Caco-2 (cell line): Measurements from ENCODE around the gene TESMIN. TPM values are rescaled to one million over a fixed set of nuclear protein-coding genes. Genes with fewer than 3 reads are reported as not detected.

Source experiments
- BruUV-seq: library from RNA; stranded (reverse); fragments of 400-500 nt; replicated peaks from 2 replicates; lab custom pipeline; 2021; lab: Mats Ljungman, UMichigan
- CTCF ChIA-PET: fragments of 300-600 bp; sonication (Branson Sonifier 250); formaldehyde crosslinking; loops from one replicate; lab custom pipeline; 2022; ENCODE audit warnings: antibody characterized with exemption; lab: Charles Lee
- POLR2A ChIA-PET: fragments of 300-600 bp; sonication (Branson Sonifier 250); formaldehyde crosslinking; loops from one replicate; lab custom pipeline; 2022; ENCODE audit warnings: antibody characterized with exemption; lab: Charles Lee
- DNase-seq, 2 experiments: peaks; one replicate each; pipeline versions ENCODE4 v3.0.0 to v3.0.0-alpha.2; 2020 to 2022
- H3K27me3 ChIP-seq: replicated peaks from 2 replicates; pipeline ENCODE4 v1.6.0; 2011; ENCODE audit warnings: low read length; ENCODE audit not compliant: control insufficient read depth, insufficient read depth
- H3K36me3 ChIP-seq: 2 replicates; pipeline ENCODE4 v1.5.1; 2011; ENCODE audit warnings: low read length; ENCODE audit not compliant: control insufficient read depth, insufficient read depth
- H3K4me1 ChIP-seq: fragments of 250-450 bp; sonication (Bioruptor Pico); 2 replicates; pipeline ENCODE4 v1.5.1; 2020; ENCODE audit warnings: mild to moderate bottlenecking
- H3K4me3 ChIP-seq: 2 replicates; pipeline ENCODE4 v1.5.1; 2011; ENCODE audit warnings: low read depth, mild to moderate bottlenecking, control low read depth, low read length
- H3K9me3 ChIP-seq: fragments of 250-450 bp; sonication (Bioruptor Pico); 2 replicates; pipeline ENCODE4 v1.5.1; 2020; ENCODE audit warnings: mild to moderate bottlenecking, moderate library complexity
- H3K27ac Mint-ChIP-seq: one replicate; pipeline ENCODE4 v1.8.0; 2022; ENCODE audit warnings: mixed read lengths; ENCODE audit not compliant: unreplicated experiment
- H3K27me3 Mint-ChIP-seq: one replicate; pipeline ENCODE4 v1.8.0; 2022; ENCODE audit warnings: mixed read lengths; ENCODE audit not compliant: insufficient read depth, unreplicated experiment
- H3K36me3 Mint-ChIP-seq: one replicate; pipeline ENCODE4 v1.8.0; 2022; ENCODE audit warnings: mild to moderate bottlenecking, mixed read lengths; ENCODE audit not compliant: insufficient read depth, unreplicated experiment
- H3K4me1 Mint-ChIP-seq: one replicate; pipeline ENCODE4 v1.8.0; 2022; ENCODE audit warnings: low read depth, mixed read lengths; ENCODE audit not compliant: unreplicated experiment
- H3K4me3 Mint-ChIP-seq: one replicate; pipeline ENCODE4 v1.8.0; 2022; ENCODE audit warnings: mild to moderate bottlenecking, moderate library complexity, mixed read lengths; ENCODE audit not compliant: unreplicated experiment
- H3K9me3 Mint-ChIP-seq: one replicate; pipeline ENCODE4 v1.8.0; 2022; ENCODE audit warnings: mixed read lengths; ENCODE audit not compliant: unreplicated experiment
- intact Hi-C: fragments of 100-400 bp; cut with micrococcal nuclease; formaldehyde crosslinking; loops from one replicate; pipeline ENCODE4 v1.10.0; 2022; ENCODE audit not compliant: unreplicated experiment
- total RNA-seq: library from RNA; stranded (reverse); gene quantifications from 2 replicates; pipeline ENCODE4 v1.2.3, GENCODE V29; 2022
- TF ChIP-seq, protein P1 (sequence below), 2 experiments: fragments of 200-600 bp in 1 of 2; IDR thresholded peaks; 1 replicate in 1 of 2; 2 replicates in 1 of 2; pipeline versions ENCODE4 v1.5.1 to v1.8.0; 2011 to 2022; ENCODE audit warnings: antibody characterized with exemption in 1 of 2, control low read depth in 1 of 2, inconsistent platforms in 1 of 2, low read depth in 1 of 2, low read length in 1 of 2, mild to moderate bottlenecking in 1 of 2, moderate library complexity in 1 of 2; ENCODE audit not compliant: insufficient read depth in 1 of 2, severe bottlenecking in 1 of 2, unreplicated experiment in 1 of 2

TESMIN gene
- total RNA-seq, 1 experiment from 2014 or later = 26.2 TPM

- no peak overlapping the region for H3K4me3 Mint-ChIP-seq
Measured at GRCh38 chr11:68673306-68673945, 77.9 kb downstream of the TESMIN start.

DNA sequence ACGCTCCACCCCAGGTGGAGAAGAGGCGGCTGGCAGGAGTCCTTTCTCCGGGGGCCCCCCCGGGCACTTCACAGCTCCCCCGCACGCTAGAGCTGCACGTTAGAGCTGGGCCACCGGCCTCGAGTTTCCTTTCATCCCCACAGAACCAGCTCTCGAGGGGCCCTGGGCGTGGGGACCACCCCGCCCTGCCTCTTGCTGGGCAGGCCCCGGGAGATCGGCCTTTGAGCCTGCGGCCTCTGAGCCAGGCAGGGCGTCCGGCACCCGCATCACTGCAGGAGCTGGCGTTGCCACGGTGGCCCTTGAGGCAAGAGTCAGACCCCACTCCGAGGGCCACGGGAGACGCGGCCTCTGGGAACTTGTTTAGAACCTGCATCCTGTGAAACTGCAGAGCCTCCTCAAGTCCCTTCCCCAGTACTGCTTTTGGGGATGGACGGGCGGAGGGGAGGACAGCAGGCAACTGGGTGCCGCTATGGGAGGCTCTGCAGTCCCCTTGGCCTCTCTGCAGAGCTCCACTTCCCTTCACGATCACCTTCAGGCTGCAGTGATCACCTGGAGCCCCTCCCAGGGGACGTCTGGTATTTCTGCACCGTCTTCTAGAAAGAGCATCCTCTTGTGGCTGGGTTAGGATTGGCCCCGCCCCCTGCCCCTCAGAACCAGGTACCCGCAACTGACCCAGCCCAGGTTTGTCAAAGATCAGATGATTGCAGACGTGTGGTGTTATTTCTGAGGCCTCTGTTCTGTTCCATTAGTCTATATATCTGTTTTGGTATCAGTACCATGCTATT lies 80.9 kb downstream of the TESMIN start:
- Mint-ChIP-seq H3K4me1 (no peaks in the 10 kb centered on the region), H3K27ac (no peak overlapping the region), H3K9me3 (peaks cover 7% of the 10 kb centered on the region), H3K27me3 (peaks cover 14% of the 10 kb centered on the region), H3K36me3 (no peaks in the 10 kb centered on the region), H3K4me3 (no peak overlapping the region)
- H3K27me3 ChIP-seq = no peaks in the 10 kb centered on the region
- no peaks in the 10 kb centered on the region for H3K36me3 ChIP-seq
- no peak for DNase-seq
- intact Hi-C loops = no loop called here
- ChIA-PET POLR2A (interaction anchor here (0.6 kb wide), 1 partner anchor 27 kb away, joined by 3 read pairs; no protein-coding TSS in a partner anchor), CTCF (no interaction called here)
- BruUV-seq = no TSS peak
- H3K9me3 ChIP-seq = 0 out of 2 replicates have a peak, but pooled peaks cover 5% of the 10 kb centered on the region
- no peak overlapping the region for H3K4me3 ChIP-seq
- TF ChIP-seq, protein P1, sequence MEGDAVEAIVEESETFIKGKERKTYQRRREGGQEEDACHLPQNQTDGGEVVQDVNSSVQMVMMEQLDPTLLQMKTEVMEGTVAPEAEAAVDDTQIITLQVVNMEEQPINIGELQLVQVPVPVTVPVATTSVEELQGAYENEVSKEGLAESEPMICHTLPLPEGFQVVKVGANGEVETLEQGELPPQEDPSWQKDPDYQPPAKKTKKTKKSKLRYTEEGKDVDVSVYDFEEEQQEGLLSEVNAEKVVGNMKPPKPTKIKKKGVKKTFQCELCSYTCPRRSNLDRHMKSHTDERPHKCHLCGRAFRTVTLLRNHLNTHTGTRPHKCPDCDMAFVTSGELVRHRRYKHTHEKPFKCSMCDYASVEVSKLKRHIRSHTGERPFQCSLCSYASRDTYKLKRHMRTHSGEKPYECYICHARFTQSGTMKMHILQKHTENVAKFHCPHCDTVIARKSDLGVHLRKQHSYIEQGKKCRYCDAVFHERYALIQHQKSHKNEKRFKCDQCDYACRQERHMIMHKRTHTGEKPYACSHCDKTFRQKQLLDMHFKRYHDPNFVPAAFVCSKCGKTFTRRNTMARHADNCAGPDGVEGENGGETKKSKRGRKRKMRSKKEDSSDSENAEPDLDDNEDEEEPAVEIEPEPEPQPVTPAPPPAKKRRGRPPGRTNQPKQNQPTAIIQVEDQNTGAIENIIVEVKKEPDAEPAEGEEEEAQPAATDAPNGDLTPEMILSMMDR (IDR thresholded peaks at IDR 0.05; ENCODE audit: insufficient read depth in 1 of 2, low read depth in 1 of 2, low read length in 1 of 2, severe bottlenecking in 1 of 2, unreplicated experiment in 1 of 2) = no peak
- no peaks in the 10 kb centered on the region for H3K4me1 ChIP-seq

More at GRCh38 chr11:68673306-68673945, 77.9 kb downstream of the TESMIN start:
- CTCF ChIA-PET = no interaction called here
- POLR2A ChIA-PET = no interaction called here
- H3K36me3 ChIP-seq = no peaks in the 10 kb centered on the region
- BruUV-seq = no TSS peak
- TF ChIP-seq, protein P1 (IDR thresholded peaks at IDR 0.05; ENCODE audit: insufficient read depth in 1 of 2, low read depth in 1 of 2, low read length in 1 of 2, severe bottlenecking in 1 of 2, unreplicated experiment in 1 of 2) = no peak
- H3K9me3 ChIP-seq = 0 out of 2 replicates have a peak, but pooled peaks cover 5% of the 10 kb centered on the region
- H3K4me1 ChIP-seq = no peaks in the 10 kb centered on the region
- peaks cover 7% of the 10 kb centered on the region for H3K9me3 Mint-ChIP-seq
- intact Hi-C loops = no loop called here
- peaks cover 5% of the 10 kb centered on the region for H3K27me3 Mint-ChIP-seq
- H3K4me1 Mint-ChIP-seq = no peaks in the 10 kb centered on the region
- no peaks in the 10 kb centered on the region for H3K27me3 ChIP-seq
- no peak for DNase-seq
- H3K27ac Mint-ChIP-seq = no peak overlapping the region
- H3K4me3 ChIP-seq = no peak overlapping the region
- H3K36me3 Mint-ChIP-seq = no peaks in the 10 kb centered on the region

GRCh38 chr11:68669301-68670090 lies 81.8 kb downstream of the TESMIN start:
- intact Hi-C loops = no loop called here
- DNase-seq = no peak
- no peak overlapping the region for H3K4me3 ChIP-seq
- H3K36me3 ChIP-seq = no peaks in the 10 kb centered on the region
- no TSS peak for BruUV-seq
- ChIA-PET POLR2A (interaction anchor here (0.6 kb wide), 1 partner anchor 26 kb away, joined by 3 read pairs; no protein-coding TSS in a partner anchor), CTCF (interaction anchor here (0.6 kb wide), 1 partner anchor 1000 kb away, joined by 3 read pairs; no protein-coding TSS in a partner anchor)
- no peak overlapping the region for H3K4me3 Mint-ChIP-seq
- H3K27me3 Mint-ChIP-seq = peaks cover 17% of the 10 kb centered on the region
- no peaks in the 10 kb centered on the region for H3K4me1 Mint-ChIP-seq
- no peaks in the 10 kb centered on the region for H3K36me3 Mint-ChIP-seq
- TF ChIP-seq, protein P1 (IDR thresholded peaks at IDR 0.05; ENCODE audit: insufficient read depth in 1 of 2, low read depth in 1 of 2, low read length in 1 of 2, severe bottlenecking in 1 of 2, unreplicated experiment in 1 of 2) = no peak
- no peak overlapping the region for H3K27ac Mint-ChIP-seq
- peaks cover 7% of the 10 kb centered on the region for H3K9me3 Mint-ChIP-seq
- H3K4me1 ChIP-seq = no peaks in the 10 kb centered on the region
- H3K9me3 ChIP-seq = 0 out of 2 replicates have a peak, but pooled peaks cover 5% of the 10 kb centered on the region
- H3K27me3 ChIP-seq = no peaks in the 10 kb centered on the region
